Fibroblast of the conjunctiva (primary cell): ENCODE results near the gene TXNDC11.
A peak's percentile ranks its signal among the peaks of the same experiment; 100 is the strongest.

ENCODE experiments used
- DNase-seq: peaks from one replicate; pipeline ENCODE4 v3.0.0-alpha.2; 2010; ENCODE audit warnings: low read depth

The TXNDC11 gene

GRCh38 chr16:11691235-11691634 lies 51.4 kb downstream of the TXNDC11 start:
- no peak for DNase-seq

DNA sequence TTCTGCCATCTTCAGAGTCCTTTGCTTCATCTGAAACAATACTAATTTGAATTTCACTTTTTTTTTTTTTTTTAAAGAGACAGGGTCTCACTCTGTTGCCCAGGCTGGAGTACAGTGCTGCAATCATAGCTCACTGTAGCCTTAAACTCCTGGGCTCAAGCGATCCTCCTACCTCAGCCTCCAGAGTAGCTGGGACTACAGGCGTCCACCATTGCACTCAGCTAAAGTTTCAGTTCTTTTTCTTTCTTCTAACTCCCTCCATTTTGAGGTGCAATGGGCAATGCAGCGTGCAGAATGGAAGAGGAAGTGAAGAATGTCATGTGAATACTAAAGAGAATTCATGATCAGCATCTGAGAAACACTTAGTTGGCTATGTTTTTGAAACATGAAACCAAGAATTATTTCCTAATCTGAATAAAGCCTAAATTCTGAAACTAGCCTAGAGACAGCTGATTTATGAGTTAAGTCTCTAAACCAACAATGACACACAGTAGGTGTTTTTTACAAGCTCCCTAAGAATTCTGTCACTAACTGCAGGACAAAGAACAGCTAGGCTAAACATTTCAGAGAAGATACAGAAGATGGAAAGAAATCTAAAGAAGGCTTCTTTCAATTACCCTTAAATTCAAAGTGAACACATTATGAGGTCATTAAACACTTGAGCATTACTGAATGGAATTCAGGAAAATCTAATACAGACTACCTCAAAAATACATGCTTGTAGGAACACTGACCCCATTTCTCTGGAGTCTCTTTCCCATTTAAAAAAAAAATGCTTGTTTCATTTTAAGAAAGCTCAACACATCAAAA lies 53.4 kb downstream of the TXNDC11 start:
- DNase-seq, result no peak

DNA sequence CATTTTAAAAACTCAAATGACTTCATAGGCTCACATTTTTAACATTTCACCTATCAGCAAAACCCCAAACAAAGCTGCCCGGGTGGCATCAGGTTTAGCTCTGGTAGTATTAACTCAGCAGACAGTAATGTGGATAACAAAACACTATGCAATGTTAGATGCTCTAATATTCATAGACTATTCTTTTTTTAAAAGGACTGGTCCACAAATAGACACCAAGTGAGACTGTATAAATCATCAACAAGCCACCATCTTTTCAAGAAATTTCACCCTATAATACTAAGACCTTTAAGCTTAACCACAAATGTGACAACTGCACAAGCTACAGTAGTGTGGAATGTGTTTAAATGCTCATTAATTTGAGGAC lies 54.2 kb downstream of the TXNDC11 start:
- DNase-seq, result no peak

DNA sequence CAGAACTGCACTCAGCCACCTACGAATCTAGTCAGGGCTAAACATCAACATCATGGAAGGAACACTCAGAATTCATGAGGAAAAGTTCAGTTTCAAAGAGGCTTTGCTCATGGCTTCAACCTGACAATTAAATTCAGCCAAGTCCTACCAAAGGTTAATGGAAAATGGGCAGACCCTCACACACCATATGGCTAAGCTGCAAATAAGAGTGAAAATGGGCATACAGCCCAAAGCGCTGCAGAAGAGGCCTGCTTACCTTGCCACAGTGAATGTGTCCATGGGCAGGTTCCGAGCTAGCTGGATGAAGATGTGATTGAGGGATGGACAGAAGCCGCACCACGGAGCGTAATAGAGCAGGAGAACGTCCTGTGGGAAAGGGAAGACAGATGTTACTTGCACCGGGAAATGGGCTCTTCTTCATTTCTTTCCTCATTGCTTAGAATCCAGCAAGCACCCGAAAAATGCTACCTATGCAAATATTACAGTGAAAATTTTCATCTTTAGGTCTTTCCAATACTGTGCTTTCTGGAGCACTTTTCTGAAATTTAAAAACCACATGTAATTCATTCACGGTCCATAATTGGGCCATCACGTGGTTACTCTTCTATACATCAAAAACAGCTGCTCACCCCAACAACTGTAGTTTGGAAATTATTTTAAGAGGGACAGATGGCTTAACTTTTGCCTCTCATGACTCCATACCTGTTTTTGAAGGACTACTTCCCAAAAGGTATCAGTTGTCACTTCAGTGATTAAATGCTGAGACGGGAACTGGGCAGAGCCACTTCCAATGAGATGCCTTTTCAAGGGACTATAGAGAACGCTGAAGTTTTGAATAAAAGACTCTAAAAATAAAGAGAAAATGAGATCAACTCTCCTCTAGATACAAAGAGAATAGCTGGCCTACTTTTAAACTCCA lies 54.8 kb downstream of the TXNDC11 start:
- no peak for DNase-seq

- no peak for DNase-seq
These were observed 55.8 kb downstream of the TXNDC11 start for GRCh38 chr16:11686713-11687380.

DNA sequence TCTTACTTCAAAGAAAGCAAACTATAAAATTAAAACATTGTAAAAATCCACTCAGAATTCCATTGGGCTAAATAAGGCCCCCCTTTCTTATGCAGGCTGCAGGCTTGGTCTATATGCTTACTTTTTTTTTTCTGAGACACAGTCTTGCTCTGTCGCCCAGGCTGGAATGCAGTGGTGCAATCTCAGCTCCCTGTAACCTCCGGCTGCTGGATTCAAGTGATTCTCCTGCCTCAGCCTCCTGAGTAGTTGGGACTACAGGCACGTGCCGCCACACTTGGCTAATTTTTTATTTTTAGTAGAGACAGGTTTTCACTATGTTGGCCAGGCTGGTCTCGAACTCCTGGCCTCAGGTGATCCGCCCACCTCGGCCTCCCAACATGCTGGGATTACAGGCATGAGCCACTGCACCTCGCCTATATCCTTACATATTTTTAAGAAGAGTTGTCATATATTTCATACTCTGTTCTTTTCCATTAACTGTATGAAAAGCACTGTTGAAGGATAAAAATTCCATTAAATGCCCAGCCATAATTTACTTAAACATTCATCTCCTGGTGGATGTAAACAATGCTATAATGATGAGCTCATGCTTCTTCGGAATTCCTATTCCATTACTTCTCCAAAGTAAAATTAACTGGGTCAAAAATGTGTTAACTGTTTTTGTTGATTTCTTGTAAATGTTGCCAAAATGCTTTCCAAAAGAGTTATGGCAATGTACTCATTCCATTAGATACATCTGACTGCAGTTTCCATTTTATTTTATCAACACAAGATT lies 56.6 kb downstream of the TXNDC11 start:
- no peak for DNase-seq

DNA sequence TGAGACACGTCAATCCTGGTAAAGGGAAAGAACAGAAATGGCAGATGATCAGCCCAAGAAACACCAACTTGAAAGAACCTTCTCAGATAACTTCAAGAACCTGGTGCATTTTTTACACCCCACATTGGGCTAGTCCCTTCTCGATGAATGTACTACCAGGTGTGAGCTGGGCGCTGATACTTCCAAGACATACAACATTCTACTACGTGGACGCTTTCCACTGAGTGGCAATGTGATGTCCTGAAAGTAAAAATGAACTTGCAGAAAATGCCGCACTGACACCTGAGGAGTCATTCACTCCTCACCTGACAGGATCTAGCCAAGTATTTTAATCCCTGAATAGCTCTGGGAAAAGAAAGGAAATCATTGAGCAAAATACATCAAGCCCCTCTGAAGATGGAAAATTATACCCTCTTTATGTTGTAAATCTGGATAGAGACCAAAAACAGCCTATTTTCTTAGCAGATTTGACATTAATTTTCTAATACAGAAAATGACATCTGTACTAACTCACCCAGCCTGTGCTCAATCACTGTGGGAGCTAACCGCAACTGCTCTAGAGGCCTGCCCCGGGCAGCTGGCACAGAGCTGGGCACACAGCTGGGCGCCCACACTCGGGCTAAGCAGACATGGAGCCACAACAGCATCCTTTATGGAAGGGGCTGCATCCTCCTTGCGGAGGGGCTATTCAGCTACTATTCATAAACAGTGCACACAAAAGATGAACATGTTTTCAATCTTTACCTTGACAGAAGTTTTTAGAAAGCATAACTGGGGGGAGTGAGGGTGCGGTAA lies 58.2 kb downstream of the TXNDC11 start:
- no peak for DNase-seq

DNA sequence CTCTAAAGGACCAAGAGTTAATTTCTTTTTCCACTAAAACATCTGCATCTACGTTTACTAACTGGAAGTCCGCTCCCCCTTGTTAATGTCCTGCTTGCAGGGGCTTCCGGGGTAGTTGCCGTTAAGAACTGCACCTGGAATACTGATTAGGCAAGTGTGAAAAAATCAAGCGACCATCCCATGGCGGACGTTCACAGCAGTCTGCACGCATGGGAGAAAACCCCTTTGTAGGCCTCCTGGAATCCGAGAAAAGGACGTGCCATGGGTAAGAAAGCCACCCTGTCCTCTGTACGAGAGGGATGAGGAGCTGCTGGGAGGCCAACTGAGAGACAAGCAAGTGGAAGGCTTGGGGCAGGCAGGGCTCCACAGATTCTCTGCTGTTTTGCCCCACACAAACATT lies 59.5 kb downstream of the TXNDC11 start:
- no peak for DNase-seq

GRCh38 chr16:11682655-11683096 lies 60.0 kb downstream of the TXNDC11 start:
- peak; percentile 16 for DNase-seq

GRCh38 chr16:11681976-11682654 lies 60.5 kb downstream of the TXNDC11 start:
- no peak for DNase-seq

DNA sequence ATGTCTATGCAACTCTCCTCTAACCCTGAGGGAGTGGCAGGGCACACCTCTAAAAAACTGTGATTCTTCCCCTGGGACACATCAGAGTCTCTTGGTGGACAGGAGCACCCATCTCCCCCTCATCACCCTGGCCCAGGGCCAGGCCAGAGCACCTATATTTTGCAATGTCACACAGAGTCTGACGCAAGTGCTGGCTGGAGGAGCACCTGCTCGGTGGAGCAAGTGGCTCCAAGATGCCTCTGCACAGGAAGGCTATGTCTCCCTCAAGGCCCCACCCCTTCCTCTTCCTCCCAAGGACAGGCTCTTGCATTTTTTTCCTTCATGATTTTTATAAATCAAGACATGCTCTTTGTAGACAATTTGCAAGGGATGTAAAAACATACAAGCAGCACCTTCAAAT lies 61.1 kb downstream of the TXNDC11 start:
- no peak for DNase-seq

GRCh38 chr16:11679941-11680911 lies 62.4 kb downstream of the TXNDC11 start:
- no peak for DNase-seq

- no peak for DNase-seq
These were observed 63.4 kb downstream of the TXNDC11 start for GRCh38 chr16:11679250-11679649.

DNA sequence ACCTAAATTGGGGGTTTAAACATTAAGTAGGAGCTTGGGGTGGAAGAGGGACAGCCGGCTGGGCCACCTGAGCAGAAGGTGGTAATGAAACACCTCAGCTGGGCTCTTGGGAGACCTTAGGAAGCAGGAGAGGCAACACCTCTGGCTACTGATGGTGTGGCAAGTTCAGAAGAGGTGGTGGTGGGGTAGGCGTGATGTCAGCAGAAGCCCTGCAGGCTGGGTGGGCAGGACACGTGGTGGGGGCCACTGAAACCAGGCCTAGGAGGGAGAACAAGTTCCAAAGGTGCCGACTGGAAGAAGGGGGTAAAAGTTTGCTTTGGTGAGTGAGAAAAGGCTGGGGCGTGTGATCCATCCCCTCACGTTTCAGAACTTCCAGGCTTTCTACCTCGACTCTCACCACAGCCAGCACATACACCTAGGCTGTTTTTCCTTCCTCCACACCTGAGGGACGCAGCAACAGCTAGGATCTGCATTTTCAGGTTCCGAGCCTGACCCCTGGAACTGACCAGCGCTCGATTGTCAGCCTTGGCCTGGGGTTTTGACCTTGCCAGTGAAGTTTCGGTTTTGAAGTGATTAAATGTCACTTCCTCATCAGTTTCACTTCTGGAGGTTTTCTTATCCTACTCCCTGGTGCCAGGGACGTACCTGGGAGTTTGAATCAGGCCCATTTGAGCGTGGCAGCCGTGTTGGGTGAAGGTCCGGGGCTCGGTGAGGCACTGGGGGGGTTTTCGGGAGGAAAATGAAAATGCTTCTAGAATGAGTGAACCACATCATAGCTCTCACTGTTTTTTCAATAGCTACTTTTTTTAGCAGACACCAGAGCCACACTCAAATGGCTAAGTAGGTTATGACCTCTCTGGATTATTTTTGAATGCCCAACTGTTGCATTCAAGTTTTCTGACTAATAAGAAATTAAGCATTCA lies 64.4 kb downstream of the TXNDC11 start:
- DNase-seq, result no peak

DNA sequence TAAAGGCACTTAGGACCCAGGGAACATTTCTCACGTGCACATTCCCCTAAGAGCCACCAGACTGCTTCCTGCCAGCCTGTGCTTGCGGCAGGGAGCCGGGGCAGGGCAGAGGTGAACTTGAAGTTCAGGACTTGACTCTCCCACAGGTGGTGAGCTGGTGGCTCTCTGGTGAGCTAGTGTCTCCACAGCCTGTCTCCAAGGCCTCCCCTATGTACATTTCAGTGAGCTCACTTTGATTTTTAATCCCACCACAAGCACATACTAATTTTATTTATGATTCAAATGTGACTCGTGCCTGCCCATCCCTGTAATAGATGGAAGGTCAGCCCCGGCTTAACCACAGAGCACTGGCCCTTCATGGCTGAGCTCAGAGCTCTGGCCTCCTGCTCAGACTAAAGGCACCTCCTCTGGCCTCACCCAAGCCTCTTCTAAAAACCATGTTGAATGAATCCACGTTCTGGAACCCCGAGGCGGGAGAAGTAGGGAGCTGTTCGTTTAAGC lies 65.2 kb downstream of the TXNDC11 start:
- no peak for DNase-seq

DNA sequence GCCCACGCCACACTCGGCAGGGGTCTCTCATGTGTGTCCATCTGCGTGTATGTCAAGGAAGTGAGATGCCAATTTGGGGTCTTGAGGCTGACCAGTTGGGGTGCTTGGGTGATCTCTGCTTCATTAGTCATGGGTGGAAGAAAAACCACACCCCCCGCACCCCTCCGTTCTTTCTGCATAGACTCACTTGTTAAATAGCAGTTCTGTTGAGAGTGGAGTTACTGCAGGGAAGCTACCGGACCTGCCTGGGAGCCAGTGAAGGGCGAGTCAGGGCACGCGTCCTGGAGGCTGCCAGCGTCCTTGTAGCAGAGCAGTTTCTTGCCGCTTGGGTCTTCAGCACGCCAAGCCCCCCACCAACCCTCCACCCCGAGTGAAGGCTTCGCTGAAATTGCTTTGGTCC lies 65.9 kb downstream of the TXNDC11 start:
- DNase-seq, result no peak

GRCh38 chr16:11675561-11676511 lies 66.8 kb downstream of the TXNDC11 start:
- DNase-seq, result no peak
